LNCAP (cell line): ENCODE data around the gene ZCWPW1.

Experiments
- TF ChIP-seq, protein P1 (sequence below): fragments of 450-650 bp; IDR thresholded peaks from 2 replicates; pipeline ENCODE4 v1.5.1; 2017; ENCODE audit warnings: mild to moderate bottlenecking

ZCWPW1 gene

DNA sequence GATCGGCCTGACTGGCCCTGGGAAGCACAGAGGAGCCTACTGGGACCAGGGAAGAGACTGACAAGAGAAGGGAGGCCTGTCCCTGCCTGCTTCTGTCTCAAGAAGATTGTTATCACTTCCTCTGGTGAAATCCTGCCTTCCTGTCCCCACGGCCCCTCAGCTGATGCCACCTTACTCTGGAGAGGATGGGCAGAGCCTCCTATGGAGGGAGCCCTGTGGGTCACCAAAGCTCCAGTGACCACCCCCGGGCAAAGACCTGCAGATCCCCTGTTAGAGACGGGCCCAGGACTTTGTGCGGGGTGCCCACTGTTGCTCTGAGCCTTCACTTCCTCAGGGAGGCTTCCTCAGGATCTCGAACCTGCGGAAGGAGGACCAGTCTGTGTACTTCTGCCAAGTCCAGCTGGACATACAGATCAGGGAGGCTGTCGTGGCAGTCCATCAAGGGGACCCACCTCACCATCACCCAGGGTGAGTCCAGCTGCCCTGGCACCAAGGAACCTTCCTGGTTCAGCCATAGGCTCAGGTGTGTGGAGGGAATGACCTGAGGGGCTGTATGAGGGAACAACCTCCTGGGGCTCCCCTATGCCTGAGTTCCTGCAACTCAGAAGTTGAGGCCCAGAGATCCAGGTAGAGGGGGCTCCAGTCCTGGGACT, 72.0 kb downstream of the ZCWPW1 start:
- TF ChIP-seq, protein P1, sequence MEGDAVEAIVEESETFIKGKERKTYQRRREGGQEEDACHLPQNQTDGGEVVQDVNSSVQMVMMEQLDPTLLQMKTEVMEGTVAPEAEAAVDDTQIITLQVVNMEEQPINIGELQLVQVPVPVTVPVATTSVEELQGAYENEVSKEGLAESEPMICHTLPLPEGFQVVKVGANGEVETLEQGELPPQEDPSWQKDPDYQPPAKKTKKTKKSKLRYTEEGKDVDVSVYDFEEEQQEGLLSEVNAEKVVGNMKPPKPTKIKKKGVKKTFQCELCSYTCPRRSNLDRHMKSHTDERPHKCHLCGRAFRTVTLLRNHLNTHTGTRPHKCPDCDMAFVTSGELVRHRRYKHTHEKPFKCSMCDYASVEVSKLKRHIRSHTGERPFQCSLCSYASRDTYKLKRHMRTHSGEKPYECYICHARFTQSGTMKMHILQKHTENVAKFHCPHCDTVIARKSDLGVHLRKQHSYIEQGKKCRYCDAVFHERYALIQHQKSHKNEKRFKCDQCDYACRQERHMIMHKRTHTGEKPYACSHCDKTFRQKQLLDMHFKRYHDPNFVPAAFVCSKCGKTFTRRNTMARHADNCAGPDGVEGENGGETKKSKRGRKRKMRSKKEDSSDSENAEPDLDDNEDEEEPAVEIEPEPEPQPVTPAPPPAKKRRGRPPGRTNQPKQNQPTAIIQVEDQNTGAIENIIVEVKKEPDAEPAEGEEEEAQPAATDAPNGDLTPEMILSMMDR: no peak

GRCh38 chr7:100353685-100354330, 74.7 kb downstream of the ZCWPW1 start:
- TF ChIP-seq, protein P1: no peak

DNA sequence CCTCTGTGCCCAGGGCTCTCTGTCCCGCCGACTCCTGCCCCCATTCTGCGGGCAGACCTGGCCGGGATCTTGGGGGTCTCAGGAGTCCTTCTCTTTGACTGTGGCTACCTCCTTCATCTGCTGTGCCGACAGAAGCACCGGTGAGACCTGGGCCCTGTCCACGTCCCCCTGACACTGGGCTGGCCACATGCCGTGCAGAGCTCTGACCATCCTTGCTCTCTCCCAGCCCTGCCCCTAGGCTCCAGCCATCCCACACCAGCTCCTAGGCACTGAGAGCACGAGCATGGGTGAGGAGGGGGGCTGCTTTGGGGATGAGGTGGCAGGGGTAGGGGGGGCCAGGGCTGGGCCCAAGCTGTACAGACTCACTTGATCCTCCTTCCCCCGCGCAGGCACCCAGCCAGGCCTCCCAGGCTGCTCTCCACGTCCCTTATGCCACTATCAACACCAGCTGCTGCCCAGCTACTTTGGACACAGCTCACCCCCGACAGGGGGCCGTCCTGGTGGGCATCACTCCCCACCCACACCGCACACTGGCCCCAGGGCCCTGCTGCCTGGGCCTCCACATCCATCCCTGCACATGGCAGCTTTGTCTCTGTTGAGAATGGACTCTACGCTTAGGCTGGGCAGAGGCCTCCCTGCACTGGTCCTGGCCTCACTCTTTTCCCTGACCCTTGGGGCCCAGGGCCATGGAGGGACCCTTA, 75.4 kb downstream of the ZCWPW1 start:
- TF ChIP-seq, protein P1: no peak

DNA sequence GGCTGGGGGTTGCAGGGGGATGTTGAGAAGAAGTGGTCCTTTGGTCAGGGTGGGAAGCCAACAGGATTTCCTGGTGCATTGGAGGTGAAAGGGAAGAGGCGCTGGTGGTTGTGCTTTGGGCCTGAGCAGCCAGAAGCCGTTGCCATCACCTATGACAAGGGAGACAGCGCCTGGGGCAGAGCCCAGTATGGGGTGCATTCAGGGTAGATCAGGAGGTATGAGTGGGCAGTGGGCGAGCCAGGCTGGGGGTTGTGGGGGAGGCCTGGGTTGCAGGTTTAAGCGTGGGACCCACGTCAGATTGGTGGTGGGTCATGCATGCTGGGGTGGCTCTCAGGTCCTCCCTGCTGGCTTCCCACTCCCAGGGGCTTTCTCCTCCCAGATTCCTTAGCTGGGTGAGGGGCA, 76.8 kb downstream of the ZCWPW1 start:
- TF ChIP-seq, protein P1: no peak
